GM12872 (cell line): ENCODE data around the gene RAPH1.

Experiments used
- TF ChIP-seq, protein P1 (sequence below): IDR thresholded peaks from 3 replicates; pipeline ENCODE4 v1.5.1; 2011; ENCODE audit warnings: low read depth, mild to moderate bottlenecking, low read length, moderate library complexity; ENCODE audit not compliant: insufficient read depth

The RAPH1 gene

DNA sequence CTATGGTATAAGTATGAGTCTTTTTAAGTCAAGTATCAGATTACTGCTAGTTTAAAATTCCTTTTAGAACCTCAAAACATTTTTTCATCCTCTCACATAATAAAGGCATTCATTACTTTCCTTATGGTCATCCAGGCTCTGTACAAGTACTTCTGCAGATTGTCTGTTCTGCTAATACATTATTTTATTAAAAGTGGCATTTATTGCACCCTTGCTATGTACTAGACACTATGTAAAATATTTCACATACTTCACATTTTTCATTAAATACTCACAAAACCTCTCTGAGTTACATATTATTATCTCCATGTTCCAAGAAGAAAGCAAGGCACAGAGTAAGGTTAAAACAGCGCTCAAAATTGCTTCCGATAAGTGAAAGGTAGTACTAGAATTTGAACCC is 84.1 kb downstream of the RAPH1 start:
- TF ChIP-seq, protein P1, sequence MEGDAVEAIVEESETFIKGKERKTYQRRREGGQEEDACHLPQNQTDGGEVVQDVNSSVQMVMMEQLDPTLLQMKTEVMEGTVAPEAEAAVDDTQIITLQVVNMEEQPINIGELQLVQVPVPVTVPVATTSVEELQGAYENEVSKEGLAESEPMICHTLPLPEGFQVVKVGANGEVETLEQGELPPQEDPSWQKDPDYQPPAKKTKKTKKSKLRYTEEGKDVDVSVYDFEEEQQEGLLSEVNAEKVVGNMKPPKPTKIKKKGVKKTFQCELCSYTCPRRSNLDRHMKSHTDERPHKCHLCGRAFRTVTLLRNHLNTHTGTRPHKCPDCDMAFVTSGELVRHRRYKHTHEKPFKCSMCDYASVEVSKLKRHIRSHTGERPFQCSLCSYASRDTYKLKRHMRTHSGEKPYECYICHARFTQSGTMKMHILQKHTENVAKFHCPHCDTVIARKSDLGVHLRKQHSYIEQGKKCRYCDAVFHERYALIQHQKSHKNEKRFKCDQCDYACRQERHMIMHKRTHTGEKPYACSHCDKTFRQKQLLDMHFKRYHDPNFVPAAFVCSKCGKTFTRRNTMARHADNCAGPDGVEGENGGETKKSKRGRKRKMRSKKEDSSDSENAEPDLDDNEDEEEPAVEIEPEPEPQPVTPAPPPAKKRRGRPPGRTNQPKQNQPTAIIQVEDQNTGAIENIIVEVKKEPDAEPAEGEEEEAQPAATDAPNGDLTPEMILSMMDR: no peak

DNA sequence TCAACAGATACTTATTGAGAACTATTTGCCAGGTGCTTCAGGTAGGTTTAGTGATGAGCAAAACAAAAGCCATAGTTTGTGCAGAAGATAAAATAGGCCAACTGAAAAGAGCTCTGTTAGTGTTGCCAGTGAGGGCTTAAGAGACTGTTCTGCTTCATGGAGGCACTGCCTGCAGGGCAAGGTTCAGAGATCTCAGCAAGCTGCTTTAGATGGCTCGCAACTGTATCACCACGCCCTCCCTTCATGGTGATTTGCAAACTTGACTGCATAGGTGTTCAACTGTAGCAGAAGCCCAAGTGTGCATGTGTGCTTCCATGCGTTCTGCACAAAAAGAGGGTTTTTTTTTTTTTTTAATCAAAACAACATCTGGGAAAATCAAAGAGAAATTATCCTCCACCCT is 84.5 kb downstream of the RAPH1 start:
- TF ChIP-seq, protein P1: no peak

DNA sequence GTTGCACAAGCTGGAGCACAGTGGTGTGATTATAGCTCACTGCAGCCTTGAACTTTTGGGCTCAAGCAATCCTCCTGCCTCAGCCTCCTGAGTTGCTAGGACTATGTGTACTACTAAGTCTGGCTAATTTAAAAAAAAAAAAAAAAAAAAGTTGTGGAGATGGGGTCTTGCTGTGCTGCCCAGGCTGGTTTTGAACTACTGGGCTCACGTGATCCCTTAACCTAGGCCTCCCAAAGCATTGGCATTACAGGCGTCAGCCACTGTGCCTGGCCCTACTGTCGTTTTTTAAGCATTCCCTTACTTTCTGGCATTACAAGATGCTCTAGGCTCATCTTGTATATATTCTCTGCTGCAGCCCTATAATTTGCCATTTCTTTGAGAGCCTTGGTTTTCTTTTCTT is 88.3 kb downstream of the RAPH1 start:
- TF ChIP-seq, protein P1: no peak

DNA sequence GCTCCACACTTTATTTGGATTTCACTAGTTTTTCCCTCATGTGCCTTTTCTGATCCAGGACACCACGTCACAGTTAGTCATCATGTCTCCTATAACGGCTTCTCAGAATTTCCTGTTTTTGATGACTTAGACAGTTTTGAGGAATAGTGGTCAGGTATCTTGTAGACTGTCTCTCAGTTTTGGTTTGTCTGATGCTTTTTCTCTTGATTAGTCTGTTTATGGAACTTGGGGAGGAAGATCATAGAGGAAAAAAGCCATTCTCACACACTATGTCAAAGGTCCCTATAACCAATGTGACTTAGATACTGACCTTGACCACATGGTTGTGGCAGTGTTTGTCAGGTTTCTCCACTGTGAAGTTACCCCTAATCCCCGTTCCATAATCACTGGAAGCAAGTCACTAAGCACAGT is 89.0 kb downstream of the RAPH1 start:
- TF ChIP-seq, protein P1: no peak

DNA sequence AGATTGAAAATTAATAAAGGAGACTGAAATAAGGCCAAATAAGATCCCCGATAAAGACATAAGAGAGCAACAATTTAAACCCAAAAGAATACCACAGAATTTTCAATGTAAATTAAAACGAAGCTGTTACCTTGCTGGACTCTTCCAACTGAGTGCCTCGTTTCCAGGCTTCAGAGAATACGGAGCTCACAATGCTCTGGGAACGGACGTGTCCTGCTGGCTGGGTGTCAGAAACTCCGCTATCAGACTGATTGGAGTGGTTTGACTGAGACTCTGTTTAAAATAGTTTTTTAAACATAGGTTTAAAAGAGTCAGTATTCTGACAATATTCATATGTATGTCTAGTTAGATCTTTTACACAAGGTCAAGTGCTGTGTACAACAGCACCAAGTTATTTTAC is 90.4 kb downstream of the RAPH1 start:
- TF ChIP-seq, protein P1: no peak

DNA sequence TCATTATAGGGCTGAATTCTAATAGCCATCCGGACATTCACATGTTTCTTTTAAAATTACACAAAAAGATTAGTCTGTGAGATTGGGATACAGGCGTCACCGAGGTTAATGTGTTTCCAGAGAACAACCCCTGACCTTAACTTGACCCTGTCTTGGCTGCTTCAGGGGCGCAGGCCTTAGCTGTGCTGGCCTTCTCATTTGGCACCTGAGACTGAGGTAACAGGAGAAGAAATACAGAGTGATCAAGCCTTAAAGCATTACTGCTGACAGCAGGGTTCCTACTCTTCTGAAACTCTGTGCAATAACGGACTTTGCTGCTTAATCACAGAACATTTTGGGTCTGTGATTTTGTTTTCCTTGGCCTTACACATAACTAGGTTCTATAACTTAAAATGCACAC is 92.6 kb downstream of the RAPH1 start:
- TF ChIP-seq, protein P1: no peak

DNA sequence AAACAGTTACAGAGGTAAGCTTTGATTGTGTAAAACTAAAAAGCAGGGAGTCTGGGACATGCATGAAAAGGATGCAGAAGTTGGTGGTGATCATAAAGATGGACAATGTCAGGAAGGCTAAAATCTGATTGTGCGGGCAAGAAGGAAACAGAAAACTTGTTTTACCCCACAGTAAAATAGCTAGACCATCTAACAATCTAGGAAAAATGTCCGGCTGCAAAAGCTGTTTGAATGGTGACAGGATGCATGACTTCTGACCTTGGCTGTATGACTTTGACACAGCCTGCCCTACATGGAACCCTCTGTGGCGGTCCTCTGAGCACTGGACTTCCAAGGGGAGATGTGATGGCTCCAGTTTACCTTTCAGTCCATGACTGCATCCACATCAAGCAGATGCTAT is 93.6 kb downstream of the RAPH1 start:
- TF ChIP-seq, protein P1: no peak

DNA sequence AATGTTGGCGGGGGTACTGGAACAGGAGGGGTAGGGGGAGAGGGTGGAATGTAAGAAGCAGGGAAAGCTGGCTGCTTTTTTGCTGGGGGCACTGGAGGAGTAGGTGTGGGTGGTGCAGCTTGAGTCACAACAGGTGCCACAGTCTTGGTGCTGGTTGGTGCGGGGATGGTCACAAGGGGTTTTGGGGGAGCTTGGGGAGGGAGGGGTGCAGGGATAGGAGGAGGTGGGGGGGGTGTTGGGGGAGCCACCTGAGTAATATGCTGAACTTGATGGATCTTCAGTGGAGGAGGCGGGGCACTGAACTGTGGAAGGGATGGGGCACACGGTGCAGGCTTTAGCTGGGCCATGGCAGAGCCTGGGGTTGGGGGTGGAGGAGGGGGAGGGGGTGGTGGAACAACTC is 94.4 kb downstream of the RAPH1 start:
- TF ChIP-seq, protein P1: no peak
